NCI-H2029 treated with DMSO at 0.1 percent for 48 hours (cell line): Measurements from ENCODE around the gene PDE11A.
"Not testable (repeated sequence)": the region's sequence is repeated elsewhere in the genome, so short reads cannot be mapped to it uniquely, and the experiment has no call there.

ENCODE experiments used
- DNase-seq: peaks from one replicate; lab custom pipeline; 2025; lab: John Stamatoyannopoulos, UW

Gene PDE11A

DNA sequence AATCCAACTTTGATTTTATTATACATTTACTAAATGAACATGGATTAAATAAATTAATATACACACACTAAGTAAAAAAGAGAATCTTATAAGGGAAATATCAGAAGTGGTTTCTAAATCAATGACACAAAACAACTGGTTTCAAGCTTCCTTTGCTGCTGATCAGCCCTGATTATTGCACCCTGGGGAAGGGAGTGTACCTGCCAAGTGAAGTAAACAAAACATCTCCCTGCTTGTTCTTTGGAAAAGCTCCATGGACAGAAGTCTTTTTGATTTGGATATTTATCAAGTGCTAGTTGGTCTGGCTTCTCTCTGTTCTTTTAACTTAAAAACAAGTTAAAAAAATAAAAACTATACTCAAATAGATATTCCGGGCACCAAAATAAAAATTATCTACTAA, 190.1 kb downstream of the PDE11A start:
- no peak for DNase-seq

DNA sequence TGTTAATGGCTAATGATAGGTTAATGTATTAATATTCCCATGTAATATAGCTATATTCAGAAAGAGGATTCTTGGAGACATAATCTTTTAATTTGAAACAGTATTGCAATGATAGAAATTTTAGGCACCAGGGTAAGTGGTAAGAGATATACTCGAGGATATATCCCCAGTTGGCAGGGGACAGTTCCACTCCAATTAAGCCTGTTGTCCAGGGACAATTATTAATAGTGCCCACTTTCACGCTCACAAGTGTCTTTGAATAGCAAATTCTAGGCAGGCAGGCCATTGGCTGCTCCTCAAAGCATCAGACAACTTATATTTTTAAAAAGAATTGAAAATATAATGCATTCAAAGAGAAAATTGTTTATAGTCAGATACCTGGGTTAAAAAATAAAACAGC, 190.7 kb downstream of the PDE11A start:
- no peak for DNase-seq

DNA sequence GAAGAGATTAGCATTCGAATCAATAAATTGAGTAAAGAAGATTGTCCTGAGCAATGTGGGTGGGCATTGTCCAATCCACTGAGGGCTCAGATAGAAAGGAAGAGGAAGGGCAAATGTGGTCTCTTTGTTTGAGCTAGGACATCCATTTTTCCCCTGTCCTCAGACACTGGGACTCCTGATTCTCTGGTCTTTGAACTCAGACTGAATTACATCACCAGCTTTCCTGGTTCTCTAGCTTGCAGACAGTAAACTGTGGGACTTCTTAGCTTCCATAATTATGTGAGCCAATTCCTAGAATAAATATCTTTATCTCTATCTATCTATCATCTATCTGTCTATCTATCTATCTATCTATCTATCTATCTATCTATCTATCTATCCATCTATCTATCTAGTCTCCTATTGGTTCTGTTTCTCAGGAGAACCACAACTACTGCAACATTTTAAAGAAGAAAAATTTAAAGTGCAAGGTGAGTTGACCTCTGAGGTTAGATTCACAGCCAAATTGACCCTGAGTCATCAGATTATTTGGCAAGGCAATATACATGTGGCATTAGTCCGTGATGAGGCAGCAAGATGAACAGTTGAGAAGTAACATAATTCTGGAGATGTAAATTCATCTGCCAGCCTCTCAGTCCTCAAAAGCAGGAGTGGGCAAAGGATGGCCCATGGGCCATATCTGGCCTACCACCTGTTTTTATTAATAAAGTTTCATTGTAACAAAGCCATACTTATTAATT, 191.4 kb downstream of the PDE11A start:
- DNase-seq = no peak

DNA sequence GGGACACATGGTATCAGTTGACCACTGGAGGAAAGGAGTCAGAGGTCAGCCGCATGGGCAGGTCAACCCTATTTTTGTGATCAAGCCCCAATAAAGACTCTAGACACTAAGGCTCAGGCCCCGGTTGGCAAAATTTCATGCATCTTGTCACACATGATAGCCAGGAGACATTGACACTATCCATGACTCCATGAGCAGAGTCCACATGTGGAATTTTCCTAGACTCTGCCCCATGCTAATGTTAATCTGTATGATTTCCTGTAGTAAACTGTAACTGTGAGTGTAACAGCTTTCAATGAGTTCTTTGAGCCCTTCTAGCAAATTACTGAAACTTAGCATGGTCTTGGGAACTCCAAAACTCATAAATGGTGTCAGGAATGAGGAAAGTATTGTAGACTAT, 192.3 kb downstream of the PDE11A start:
- no peak for DNase-seq

DNA sequence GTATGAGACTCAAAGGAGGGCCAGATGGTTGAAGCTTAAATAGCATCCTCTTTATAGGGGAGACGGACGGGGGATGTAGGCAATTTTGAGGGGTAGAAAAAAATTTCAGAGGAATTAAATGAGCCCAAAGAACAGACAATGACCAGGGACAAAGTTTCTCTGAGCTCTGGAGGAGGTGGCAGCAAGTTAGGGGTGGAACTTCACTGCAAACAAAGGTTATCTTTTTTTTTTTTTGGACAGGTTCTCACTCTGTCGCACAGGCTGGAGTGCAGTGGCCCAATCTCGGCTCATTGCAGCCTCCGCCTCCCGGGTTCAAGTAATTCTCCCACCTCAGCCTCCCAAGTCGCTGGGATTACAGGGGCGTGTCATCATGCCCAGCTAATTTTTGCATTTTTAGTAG, 195.6 kb downstream of the PDE11A start:
- DNase-seq = no peak

DNA sequence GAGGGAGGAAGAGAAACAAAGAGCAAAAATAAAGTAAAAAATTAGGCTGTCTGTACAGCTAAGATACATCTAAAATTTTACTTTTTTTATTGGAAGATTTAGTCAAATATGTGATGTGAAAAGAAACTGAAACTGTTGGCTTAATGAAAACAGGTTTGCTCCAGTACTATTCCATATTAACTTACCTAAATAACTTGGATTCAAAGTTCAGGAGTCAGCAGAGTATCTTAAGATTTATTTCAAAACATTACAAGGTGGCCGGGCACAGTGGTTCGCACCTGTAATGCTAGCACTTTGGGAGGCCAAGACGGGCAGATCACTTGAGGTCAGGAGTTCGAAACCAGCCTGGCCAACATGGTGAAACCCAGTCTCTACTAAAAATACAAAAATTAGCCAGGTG, 197.9 kb downstream of the PDE11A start:
- DNase-seq = no peak

DNA sequence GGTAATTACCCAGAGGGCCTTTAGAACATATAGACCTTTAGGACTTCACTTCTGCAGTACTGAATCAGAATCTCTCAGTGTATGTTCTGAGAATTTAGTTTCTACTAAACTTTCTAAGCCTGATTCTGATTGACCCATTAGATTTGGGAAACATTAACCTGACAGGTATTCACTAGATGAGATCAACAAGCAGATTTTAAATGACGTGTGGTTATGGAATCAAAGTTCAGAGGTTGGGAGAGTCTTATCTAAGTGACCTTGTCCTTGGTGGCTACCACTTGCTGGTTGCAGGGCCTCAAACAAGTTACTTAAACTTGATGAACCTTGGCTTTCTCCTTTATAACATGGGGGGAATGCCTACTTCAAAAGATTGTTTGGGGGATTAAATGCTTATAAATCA, 198.7 kb downstream of the PDE11A start:
- no peak for DNase-seq

DNA sequence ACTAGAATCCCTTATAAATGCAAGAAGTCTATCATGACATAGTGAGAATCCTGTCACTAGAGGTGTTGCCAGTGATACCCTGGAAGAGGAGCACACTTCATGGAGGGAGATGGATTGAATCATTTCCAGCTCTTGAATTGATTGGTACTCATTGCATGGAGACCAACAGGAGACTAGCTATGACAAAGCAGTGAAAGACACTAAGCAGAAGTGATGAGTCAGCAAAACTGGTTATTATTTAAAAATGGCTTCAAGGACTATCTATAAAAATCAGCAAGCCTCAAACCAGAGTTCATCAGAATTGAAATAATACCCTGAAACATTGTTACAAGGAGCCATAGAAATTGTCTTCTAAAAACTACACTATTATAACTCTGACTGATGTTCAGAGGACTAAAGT, 200.3 kb downstream of the PDE11A start:
- DNase-seq = no peak

DNA sequence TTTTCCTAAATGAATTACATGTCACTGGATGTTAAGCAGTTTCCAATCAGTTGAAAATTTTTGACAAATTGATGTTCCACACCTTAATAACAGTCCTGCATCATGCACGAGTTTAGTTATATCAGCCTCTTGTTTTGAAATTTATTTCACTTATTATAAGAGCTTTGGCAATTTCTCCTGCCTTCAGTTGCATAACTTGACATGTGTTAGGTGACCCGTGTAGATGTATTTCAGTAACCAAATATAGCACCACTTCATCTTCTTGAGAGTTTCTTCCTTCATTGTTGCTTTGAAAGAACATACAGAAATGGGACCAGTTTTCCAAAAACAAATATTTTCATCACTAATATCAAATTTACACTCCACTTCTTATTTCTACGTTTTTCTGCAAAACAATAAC, 202.7 kb downstream of the PDE11A start:
- DNase-seq = no peak

DNA sequence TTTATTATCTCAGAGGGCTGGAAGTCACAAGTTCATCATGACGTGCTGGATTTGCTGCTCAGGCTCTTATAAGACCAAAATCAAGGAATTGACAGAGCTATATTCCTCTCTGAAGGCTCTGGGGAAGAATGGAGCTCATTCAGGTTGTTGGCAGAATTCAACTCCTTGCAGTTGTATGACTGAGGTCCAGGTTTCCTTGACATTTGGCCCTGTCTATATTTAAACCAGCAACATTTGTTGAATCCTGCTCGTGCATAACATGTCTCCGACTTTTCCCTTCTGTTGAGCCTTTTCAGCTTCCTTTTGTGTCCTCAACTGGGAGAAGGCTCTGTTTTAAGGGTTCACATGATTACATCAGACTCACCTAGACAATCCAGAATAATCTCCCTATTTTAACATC, 203.4 kb downstream of the PDE11A start:
- DNase-seq = no peak

DNA sequence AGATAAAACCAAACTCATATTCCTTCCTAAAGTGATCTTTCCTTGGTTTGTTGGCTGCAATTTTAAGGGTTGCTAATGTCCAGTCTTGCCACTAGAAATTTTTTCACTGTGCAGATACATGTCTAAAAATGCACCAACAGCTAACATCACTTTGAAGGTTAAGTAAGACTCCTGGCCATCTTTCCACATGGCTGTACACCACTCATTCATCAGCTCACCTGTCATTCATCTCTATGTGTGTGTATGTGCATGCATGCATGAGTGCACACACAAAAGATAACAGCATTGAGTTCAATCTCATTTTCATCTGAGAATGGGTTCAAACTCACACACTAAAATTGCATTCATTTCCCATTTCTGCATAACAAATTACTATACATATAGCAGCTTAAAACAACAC, 203.8 kb downstream of the PDE11A start:
- no peak for DNase-seq

DNA sequence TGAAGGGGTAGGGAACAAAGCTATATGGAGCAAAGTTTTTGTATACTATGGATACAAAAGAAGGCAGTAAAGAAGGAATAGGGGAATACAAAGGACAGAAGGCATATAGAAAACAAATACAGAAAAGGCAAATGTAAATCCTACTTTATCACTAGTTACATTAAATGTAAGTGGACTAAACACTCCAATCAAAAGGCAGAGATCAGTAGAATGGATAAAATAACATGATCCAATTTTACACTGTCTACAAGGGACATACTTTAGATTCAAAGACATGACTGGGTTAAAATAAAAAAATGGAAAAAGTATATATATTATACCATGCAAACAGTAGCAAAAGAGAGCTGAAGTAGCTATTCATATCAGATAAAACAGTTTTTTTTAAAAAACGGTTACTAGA, 215.0 kb downstream of the PDE11A start:
- no peak for DNase-seq

DNA sequence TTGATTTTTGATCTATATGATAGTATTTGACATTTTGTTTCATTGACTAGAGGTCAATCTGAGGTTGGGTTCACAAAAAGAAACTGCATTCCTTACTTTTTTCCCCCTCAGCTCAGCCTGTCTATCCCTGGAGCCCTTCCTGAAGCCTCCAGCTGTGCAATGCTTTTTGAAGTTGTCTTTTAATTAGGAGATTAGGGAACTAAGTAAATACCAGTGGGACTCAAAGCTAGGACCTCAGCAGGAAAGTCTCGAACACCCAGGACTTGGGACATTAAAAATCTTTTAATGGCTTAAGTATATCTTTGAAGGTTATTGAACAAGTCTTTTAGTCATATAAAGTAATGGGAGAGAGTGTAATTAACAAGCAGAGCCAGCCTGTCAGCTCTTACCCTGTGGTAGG, 220.2 kb downstream of the PDE11A start:
- DNase-seq = no peak

DNA sequence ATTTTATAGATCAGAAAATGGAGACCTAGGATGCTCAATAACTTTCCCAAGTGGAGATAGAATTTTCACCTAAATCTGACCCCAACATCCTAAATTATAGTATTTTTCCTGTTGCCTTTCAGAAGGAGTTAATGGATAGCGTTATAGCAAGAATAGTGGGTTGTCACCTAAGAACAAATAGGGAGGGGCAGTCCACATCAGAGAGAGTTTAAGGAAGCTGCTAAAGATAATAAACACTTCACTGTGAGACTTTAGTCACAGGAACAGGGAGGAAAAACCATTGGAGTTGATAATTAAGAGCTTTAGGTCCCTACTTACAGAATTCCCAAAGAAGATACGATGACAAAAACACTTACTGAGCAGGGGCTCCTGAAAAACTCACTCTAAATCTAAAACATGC, 229.4 kb downstream of the PDE11A start:
- DNase-seq = no peak

DNA sequence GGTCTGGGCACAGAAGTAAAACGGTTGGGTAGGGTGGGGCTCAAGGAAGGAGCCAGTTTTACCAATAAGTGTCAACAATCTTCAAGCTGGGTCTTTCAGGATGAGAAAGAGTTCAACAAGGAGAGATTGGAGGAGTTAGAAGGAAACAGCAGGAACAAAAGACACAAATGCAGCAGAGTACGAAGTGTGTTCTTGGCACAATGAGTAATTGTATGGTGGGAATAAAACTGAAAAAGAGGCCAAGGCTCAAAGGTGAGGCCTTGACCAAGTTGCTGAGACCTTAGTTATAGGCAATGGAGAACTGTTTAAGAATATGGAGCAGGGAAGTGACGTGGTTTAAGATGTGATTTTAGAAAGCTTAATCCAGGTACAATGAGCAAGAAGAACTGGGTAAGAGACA, 230.3 kb downstream of the PDE11A start:
- no peak for DNase-seq

DNA sequence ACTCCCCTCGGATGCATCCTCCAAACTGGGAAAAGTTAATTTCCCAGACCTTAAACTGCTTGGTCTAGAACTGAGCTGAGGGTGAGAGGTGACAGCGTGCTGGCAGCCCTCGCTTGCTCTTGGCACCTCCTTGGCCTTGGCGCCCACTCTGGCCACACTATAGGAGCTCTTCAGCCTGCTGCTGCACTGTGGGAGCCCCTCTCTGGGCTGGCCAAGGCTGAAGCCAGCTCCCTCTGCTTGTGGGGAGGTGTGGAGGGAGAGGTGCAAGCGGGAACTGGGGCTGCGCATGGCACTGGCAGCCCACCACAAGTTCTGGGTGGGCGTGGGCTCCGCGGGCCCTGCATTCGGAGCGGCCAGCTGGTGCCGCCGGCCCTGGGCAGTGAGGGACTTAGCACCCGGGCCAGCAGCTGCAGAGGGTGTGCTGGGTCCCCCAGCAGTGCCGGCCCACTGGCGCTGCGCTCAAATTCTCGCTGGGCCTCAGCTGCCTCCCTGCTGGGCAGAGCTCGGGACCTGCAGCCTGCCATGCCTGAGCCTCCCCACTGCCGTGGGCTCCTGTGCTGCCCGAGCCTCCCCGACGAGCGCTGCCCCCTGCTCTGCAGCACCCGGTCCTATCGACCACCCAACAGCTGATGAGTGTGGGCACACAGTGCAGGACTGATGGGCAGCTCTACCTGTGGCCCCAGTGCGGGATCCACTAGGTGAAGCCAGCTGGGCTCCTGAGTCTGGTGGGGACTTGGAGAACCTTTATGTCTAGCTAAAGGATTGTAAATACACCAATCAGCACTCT, 237.0 kb downstream of the PDE11A start:
- not testable (repeated sequence) for DNase-seq

DNA sequence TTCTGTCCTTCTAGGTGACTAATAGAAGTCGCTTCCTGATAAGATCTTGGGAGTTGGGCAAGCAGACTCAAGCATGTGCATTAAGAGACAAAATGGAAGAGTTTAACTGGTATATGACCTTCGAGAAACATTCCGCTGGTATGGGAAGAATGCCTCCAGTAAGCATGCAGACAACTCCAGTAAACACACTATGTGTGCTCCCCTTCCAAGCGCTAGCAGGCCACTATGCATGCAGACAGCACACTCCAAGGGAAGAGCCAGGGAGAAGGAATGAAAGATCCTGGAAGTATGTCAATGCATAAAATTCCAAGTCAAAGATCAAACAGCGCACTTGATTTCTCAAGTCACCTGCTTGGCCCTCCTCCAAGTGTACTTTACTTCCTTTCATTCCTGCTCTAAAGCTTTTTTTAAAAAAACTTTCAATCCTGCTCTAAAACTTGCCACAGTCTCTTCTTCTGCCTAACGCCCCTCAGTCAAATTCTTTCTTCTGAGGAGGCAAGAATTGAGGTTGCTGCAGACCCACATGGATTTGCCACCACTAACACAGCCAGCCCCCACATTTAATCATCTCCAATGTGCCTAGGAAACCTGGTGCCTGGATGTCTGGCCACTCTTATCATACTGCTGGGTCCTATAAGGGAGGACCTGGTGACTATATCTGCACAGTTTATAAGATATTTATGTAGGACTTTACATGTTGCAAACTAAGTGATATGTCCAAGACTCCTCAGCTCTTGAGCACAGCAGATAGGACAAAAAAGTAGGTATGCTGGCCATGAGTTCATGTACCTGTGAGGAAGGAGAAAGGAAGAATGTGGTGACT, 239.8 kb downstream of the PDE11A start:
- DNase-seq = no peak

DNA sequence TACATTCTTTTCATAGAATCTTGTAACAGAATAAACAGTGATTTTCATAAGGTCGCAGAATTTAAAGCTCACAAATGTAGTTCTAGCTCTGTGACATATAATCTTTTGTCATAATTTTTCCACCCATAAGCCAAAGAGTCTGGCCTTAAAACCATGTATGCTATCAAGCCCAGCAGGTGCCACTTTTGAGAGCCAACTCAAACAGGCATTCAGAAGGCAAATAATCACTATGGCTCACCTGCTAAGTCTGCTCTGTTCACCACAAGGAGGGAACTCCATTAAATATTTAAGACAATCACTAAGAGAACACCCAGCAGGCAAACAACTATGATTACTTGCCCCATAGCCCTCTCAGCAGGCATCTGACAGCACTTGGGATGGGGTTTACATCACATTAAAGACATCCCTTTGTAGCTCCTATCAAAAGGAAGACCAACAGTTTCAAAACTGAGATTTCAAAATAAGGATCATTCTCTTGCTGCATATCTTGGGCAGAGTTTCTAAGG, 241.6 kb downstream of the PDE11A start:
- DNase-seq = peak; percentile 60

DNA sequence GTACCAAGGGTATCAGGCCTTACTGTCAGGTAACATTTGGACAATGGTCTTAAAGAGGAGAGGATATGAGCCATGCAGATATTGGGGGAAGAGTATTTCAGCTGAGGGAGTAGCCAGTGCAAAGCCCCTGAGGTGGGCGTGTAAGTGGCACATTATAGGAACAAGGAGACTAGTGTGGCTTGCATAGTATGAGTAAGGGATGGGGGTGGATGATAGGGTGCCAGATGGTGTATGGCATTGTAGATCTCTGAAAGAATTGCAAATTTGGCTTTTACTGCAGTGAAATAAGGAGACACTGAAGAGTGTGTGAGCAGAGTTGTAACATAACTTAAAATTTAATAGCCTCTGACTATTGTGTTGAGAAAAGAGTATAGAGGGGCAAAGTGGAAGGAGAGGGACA, 244.0 kb downstream of the PDE11A start:
- no peak for DNase-seq

DNA sequence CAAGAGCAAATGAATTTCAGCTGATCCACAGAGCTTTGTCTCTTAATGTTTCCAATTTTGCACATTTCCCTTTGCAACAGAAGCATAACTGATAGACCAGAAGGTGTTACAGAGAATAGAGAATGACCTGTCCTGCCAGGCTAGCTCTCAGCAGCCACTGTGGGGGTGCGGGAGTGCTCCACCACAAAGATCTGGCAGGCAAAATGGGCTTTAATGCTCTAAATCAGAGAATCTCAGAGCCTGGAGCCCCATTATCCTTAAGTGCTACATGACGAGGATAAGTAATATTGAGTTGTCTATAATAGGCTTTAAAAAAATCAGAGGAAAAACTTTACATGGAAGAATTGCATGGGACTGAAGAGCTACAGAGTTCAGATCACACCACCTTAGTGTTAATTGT, 245.7 kb downstream of the PDE11A start:
- no peak for DNase-seq

DNA sequence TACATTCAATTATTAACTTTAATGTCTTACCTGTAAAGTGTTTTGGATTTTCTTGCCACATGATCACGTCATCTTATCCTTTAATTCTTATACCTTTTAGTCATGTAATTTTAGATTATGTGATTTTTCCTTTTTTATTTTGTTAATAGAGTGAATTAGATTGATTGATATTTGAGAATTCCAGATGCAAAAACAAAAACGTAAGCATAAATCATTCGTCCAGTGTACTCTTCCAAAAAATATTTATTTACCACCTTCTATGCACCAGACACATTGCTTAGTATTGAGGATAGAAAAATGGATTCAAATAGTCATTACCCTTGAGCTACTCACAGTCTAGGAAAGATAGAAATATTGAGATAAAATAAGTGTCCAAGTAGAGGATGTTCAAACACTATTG, 249.6 kb downstream of the PDE11A start:
- DNase-seq = no peak

DNA sequence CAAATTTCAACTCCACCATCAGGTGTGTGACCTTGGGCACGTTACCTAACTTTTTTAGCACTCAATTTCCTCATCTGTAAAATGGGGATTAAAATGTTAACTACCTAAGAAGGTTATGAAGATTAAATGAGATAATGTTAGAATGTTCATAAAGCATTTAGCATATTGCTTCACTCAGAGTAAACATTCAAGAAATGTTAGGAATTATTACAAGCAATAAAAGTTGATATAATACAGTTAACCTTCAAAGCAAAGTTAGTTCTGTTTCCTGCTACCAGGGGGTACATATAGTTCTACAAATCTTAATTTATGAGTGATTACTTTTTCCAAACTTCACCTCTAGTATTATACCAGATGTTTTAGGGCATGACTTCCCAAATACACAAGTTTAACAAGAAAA, 254.2 kb downstream of the PDE11A start:
- DNase-seq = no peak

DNA sequence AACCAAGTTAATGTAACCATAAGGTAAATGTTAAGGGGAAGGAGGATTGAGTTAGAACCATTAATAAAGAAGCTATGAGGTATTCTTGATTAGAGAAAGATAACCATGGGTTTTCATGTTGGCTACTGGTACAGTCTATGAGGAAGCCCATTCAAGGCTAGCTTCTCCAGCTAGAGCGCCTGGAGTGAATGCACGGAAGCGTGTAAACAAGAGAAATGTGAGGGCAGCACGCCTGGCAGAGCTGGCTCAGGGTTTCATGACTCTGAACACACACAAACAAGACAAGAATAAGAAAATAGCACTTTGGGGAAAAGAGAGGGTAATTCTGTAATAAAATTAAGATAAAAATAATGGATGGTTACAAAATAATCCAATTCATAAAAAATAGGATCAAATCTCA, 255.3 kb downstream of the PDE11A start:
- peak; percentile 62 for DNase-seq
